IMR-90 (cell line): ENCODE data around the gene APOBR.

Experiments used
- BHLHE40 ChIP-seq: fragments of 150-350 bp; IDR thresholded peaks from 2 replicates; pipeline ENCODE4 v1.6.1; 2016; ENCODE audit warnings: mild to moderate bottlenecking, low read depth, low read length
- CEBPB ChIP-seq: IDR thresholded peaks from 2 replicates; pipeline ENCODE4 v1.6.1; 2012; ENCODE audit warnings: low read depth, low read length, improper control_type of control experiment
- FOS ChIP-seq: fragments of 150-350 bp; IDR thresholded peaks from 2 replicates; pipeline ENCODE4 v1.6.1; 2016; ENCODE audit warnings: low read depth, low read length
- MAFK ChIP-seq: IDR thresholded peaks from 2 replicates; pipeline ENCODE4 v1.6.1; 2012; ENCODE audit warnings: low read depth, low read length, improper control_type of control experiment
- MAZ ChIP-seq: IDR thresholded peaks from 2 replicates; pipeline ENCODE4 v1.6.1; 2012; ENCODE audit warnings: low read depth, mild to moderate bottlenecking, low read length, improper control_type of control experiment, moderate library complexity, borderline replicate concordance
- MXI1 ChIP-seq: IDR thresholded peaks from 2 replicates; pipeline ENCODE4 v1.6.1; 2012; ENCODE audit warnings: low read depth, mild to moderate bottlenecking, low read length, moderate library complexity, borderline replicate concordance
- NFE2L2 ChIP-seq: fragments of 150-350 bp; IDR thresholded peaks from 2 replicates; pipeline ENCODE4 v1.6.1; 2016; ENCODE audit warnings: low read depth, mild to moderate bottlenecking, low read length
- POLR2A ChIP-seq: IDR thresholded peaks from 2 replicates; pipeline ENCODE4 v1.6.1; 2012; ENCODE audit warnings: mild to moderate bottlenecking, low read depth, low read length
- RAD21 ChIP-seq: IDR thresholded peaks from 2 replicates; pipeline ENCODE4 v1.6.1; 2012; ENCODE audit warnings: low read length, improper control_type of control experiment
- RCOR1 ChIP-seq: IDR thresholded peaks from 2 replicates; pipeline ENCODE4 v1.6.1; 2012; ENCODE audit warnings: mild to moderate bottlenecking, low read length, improper control_type of control experiment; ENCODE audit not compliant: insufficient replicate concordance
- RFX5 ChIP-seq: IDR thresholded peaks from 2 replicates; pipeline ENCODE4 v1.8.0; 2012; ENCODE audit warnings: low read depth, mild to moderate bottlenecking, low read length, moderate library complexity
- SMC3 ChIP-seq: fragments of 150-350 bp; IDR thresholded peaks from 2 replicates; pipeline ENCODE4 v1.6.1; 2016; ENCODE audit warnings: low read depth, mild to moderate bottlenecking, antibody characterized with exemption, low read length, moderate library complexity
- TF ChIP-seq, protein P1 (sequence below): conservative IDR thresholded peaks from 2 replicates; pipeline ENCODE4 v1.5.1; 2012; ENCODE audit warnings: mild to moderate bottlenecking, low read depth, low read length, improper control_type of control experiment
- TF ChIP-seq, protein P2 (sequence below): fragments of 150-350 bp; IDR thresholded peaks from 2 replicates; pipeline ENCODE4 v1.6.1; 2017; ENCODE audit warnings: mild to moderate bottlenecking, antibody characterized with exemption, low read length, low read depth

DNA sequence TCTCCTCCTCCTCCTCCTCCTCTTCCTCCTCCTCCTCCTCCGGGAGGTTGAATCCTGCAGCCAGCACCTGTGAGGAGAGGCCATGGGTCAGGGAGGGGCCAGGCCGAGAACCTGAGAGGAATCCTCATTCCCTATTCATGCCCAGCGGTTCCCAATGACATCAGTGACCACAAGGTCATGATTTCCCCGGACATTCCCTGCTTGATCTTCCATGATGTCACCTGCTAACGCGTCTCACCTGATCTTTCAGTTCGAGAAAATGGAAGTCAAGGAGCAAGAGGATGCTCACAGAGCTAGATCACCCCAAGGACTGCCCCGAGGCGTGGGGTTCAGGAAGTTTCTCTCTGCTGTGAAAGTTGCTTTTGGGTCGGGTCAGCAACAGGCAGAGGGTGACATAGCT, 5.4 kb downstream of the APOBR start:
- TF ChIP-seq, protein P1, sequence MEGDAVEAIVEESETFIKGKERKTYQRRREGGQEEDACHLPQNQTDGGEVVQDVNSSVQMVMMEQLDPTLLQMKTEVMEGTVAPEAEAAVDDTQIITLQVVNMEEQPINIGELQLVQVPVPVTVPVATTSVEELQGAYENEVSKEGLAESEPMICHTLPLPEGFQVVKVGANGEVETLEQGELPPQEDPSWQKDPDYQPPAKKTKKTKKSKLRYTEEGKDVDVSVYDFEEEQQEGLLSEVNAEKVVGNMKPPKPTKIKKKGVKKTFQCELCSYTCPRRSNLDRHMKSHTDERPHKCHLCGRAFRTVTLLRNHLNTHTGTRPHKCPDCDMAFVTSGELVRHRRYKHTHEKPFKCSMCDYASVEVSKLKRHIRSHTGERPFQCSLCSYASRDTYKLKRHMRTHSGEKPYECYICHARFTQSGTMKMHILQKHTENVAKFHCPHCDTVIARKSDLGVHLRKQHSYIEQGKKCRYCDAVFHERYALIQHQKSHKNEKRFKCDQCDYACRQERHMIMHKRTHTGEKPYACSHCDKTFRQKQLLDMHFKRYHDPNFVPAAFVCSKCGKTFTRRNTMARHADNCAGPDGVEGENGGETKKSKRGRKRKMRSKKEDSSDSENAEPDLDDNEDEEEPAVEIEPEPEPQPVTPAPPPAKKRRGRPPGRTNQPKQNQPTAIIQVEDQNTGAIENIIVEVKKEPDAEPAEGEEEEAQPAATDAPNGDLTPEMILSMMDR: no peak
- TF ChIP-seq POLR2A: no peak
- TF ChIP-seq MXI1: no peak
- TF ChIP-seq RAD21: no peak
- TF ChIP-seq FOS: no peak
- no peak for TF ChIP-seq MAZ
- no peak for TF ChIP-seq BHLHE40
- TF ChIP-seq, protein P2, sequence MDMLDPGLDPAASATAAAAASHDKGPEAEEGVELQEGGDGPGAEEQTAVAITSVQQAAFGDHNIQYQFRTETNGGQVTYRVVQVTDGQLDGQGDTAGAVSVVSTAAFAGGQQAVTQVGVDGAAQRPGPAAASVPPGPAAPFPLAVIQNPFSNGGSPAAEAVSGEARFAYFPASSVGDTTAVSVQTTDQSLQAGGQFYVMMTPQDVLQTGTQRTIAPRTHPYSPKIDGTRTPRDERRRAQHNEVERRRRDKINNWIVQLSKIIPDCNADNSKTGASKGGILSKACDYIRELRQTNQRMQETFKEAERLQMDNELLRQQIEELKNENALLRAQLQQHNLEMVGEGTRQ: no peak
- TF ChIP-seq RCOR1: no peak
- TF ChIP-seq SMC3: no peak
- no peak for TF ChIP-seq NFE2L2
- TF ChIP-seq CEBPB: no peak
- TF ChIP-seq MAFK: no peak
- no peak for TF ChIP-seq RFX5
